H9 (cell line): ENCODE results near the gene TM9SF3. TPM values are rescaled to one million over a fixed set of nuclear protein-coding genes. Genes with fewer than 3 reads are reported as not detected.

Experiments
- DNase-seq: peaks from one replicate; pipeline ENCODE4 v3.0.0-alpha.2; 2017
- H2AFZ ChIP-seq: one replicate; pipeline ENCODE4 v1.6.1; 2013; ENCODE audit warnings: mild to moderate bottlenecking, low read length, control low read depth, moderate library complexity
- H2AK5ac ChIP-seq: 2 replicates; pipeline ENCODE4 v1.6.1; 2013; ENCODE audit warnings: low read length, control low read depth, mixed read lengths; ENCODE audit not compliant: insufficient read length
- H2BK120ac ChIP-seq: one replicate; pipeline ENCODE4 v1.6.1; 2013; ENCODE audit warnings: low read depth, mild to moderate bottlenecking, low read length, control low read depth, inconsistent platforms; ENCODE audit not compliant: poor library complexity, severe bottlenecking
- H2BK12ac ChIP-seq: 2 replicates; pipeline ENCODE4 v1.6.1; 2013; ENCODE audit warnings: low read length, control low read depth, mixed read lengths, low read depth; ENCODE audit not compliant: insufficient read length
- H2BK15ac ChIP-seq: 2 replicates; pipeline ENCODE4 v1.6.1; 2013; ENCODE audit warnings: low read depth, low read length, control low read depth
- H2BK20ac ChIP-seq: one replicate; pipeline ENCODE4 v1.6.1; 2013; ENCODE audit warnings: low read depth, mild to moderate bottlenecking, low read length, control low read depth, inconsistent platforms; ENCODE audit not compliant: poor library complexity, severe bottlenecking
- H2BK5ac ChIP-seq: 2 replicates; pipeline ENCODE4 v1.6.1; 2013; ENCODE audit warnings: low read length, control low read depth, mixed read lengths; ENCODE audit not compliant: insufficient read length
- H3K14ac ChIP-seq: 2 replicates; pipeline ENCODE4 v1.6.1; 2013; ENCODE audit warnings: low read length, control low read depth; ENCODE audit not compliant: insufficient read depth
- H3K18ac ChIP-seq: 2 replicates; pipeline ENCODE4 v1.6.1; 2013; ENCODE audit warnings: low read depth, mild to moderate bottlenecking, mixed read lengths, low read length, control low read depth; ENCODE audit not compliant: insufficient read length
- H3K23ac ChIP-seq: 2 replicates; pipeline ENCODE4 v1.6.1; 2013; ENCODE audit warnings: low read length, control low read depth, mixed read lengths, low read depth; ENCODE audit not compliant: insufficient read length
- H3K23me2 ChIP-seq: 2 replicates; pipeline ENCODE4 v1.6.1; 2013; ENCODE audit warnings: low read depth, mild to moderate bottlenecking, mixed read lengths, low read length, control low read depth; ENCODE audit not compliant: insufficient read length, poor library complexity, severe bottlenecking
- H3K27ac ChIP-seq: 2 replicates; pipeline ENCODE4 v1.5.1; 2013; ENCODE audit warnings: low read length, control low read depth, mixed read lengths, low read depth; ENCODE audit not compliant: insufficient read length
- H3K27me3 ChIP-seq: 2 replicates; pipeline ENCODE4 v1.6.1; 2013; ENCODE audit warnings: low read length, control low read depth, inconsistent platforms; ENCODE audit not compliant: insufficient read depth
- H3K4ac ChIP-seq: 2 replicates; pipeline ENCODE4 v1.6.1; 2013; ENCODE audit warnings: low read depth, mild to moderate bottlenecking, control low read depth, inconsistent platforms, low read length, moderate library complexity
- H3K4me1 ChIP-seq: 2 replicates; pipeline ENCODE4 v1.6.1; 2013; ENCODE audit warnings: low read length, control low read depth, inconsistent platforms; ENCODE audit not compliant: insufficient read depth
- H3K4me2 ChIP-seq: 2 replicates; pipeline ENCODE4 v1.6.1; 2013; ENCODE audit warnings: low read length, control low read depth, mixed read lengths; ENCODE audit not compliant: insufficient read length, insufficient read depth
- H3K56ac ChIP-seq: 2 replicates; pipeline ENCODE4 v1.6.1; 2013; ENCODE audit warnings: low read depth, mild to moderate bottlenecking, mixed read lengths, low read length, control low read depth; ENCODE audit not compliant: insufficient read length
- H3K79me1 ChIP-seq: 2 replicates; pipeline ENCODE4 v1.6.1; 2013; ENCODE audit warnings: low read depth, mild to moderate bottlenecking, moderate library complexity, low read length, control low read depth, inconsistent platforms; ENCODE audit not compliant: insufficient read depth, poor library complexity, severe bottlenecking
- H3K79me2 ChIP-seq: 2 replicates; pipeline ENCODE4 v1.6.1; 2013; ENCODE audit warnings: low read length, control low read depth, inconsistent platforms; ENCODE audit not compliant: insufficient read depth
- H3K9ac ChIP-seq: 2 replicates; pipeline ENCODE4 v1.6.1; 2013; ENCODE audit warnings: low read length, control low read depth, mixed read lengths; ENCODE audit not compliant: insufficient read length; ENCODE audit errors: extremely low read depth
- H3K9me3 ChIP-seq: one replicate; pipeline ENCODE4 v1.6.1; 2013; ENCODE audit warnings: low read depth, low read length, inconsistent platforms; ENCODE audit not compliant: control insufficient read depth
- H3T11ph ChIP-seq: one replicate; pipeline ENCODE4 v1.6.1; 2013; ENCODE audit warnings: mild to moderate bottlenecking, low read length, control low read depth, inconsistent platforms
- H4K20me1 ChIP-seq: one replicate; pipeline ENCODE4 v1.6.1; 2013; ENCODE audit not compliant: control insufficient read depth, insufficient read length, insufficient read depth
- H4K5ac ChIP-seq: 2 replicates; pipeline ENCODE4 v1.6.1; 2013; ENCODE audit warnings: low read depth, mild to moderate bottlenecking, mixed read lengths, low read length, control low read depth; ENCODE audit not compliant: insufficient read length
- H4K8ac ChIP-seq: replicated peaks from 2 replicates; pipeline ENCODE4 v1.6.1; 2013; ENCODE audit warnings: low read length, control low read depth, mixed read lengths, low read depth; ENCODE audit not compliant: insufficient read length
- H4K91ac ChIP-seq: 2 replicates; pipeline ENCODE4 v1.6.1; 2013; ENCODE audit warnings: low read depth, mild to moderate bottlenecking, moderate library complexity, mixed read lengths, low read length, control low read depth; ENCODE audit not compliant: insufficient read length
- H3K27ac Mint-ChIP-seq, 3 experiments: 2 replicates in 2 of 3; 3 replicates in 1 of 3; pipeline ENCODE4 v1.8.0; 2020 to 2021; ENCODE audit warnings: mixed read lengths in 3 of 3, mild to moderate bottlenecking in 1 of 3, moderate library complexity in 1 of 3
- H3K27me3 Mint-ChIP-seq: 2 replicates; pipeline ENCODE4 v1.8.0; 2021; ENCODE audit warnings: low read depth, mild to moderate bottlenecking, moderate library complexity, mixed read lengths
- H3K36me3 Mint-ChIP-seq, 3 experiments: 2 replicates in 2 of 3; 3 replicates in 1 of 3; pipeline ENCODE4 v1.8.0; 2020 to 2021; ENCODE audit warnings: low read depth in 3 of 3, mixed read lengths in 3 of 3; ENCODE audit not compliant: insufficient read depth in 1 of 3
- H3K4me1 Mint-ChIP-seq, 2 experiments: 2 replicates each; pipeline ENCODE4 v1.8.0; 2020; ENCODE audit warnings: mixed read lengths in 2 of 2
- H3K4me3 Mint-ChIP-seq, 2 experiments: 2 replicates in 1 of 2; 3 replicates in 1 of 2; pipeline ENCODE4 v1.8.0; 2020 to 2021; ENCODE audit warnings: mild to moderate bottlenecking in 2 of 2, mixed read lengths in 2 of 2, moderate library complexity in 1 of 2
- H3K9me3 Mint-ChIP-seq, 2 experiments: 2 replicates in 1 of 2; 3 replicates in 1 of 2; pipeline ENCODE4 v1.8.0; 2020; ENCODE audit warnings: mild to moderate bottlenecking in 2 of 2, mixed read lengths in 2 of 2, moderate library complexity in 1 of 2
- CTCF ChIP-seq: fragments of 200-600 bp; sonication (generic); conservative IDR thresholded peaks from 3 replicates; pipeline ENCODE4 v1.8.0; 2021; ENCODE audit warnings: antibody characterized with exemption, mild to moderate bottlenecking
- WGBS: extraction: QIAGEN DNeasy Blood & Tissue Kit; methylation state at CpG from one replicate; pipeline ENCODE4 v1.1.7; 2013; ENCODE audit warnings: missing lambda C conversion rate, low lambda C conversion rate, mixed read lengths; ENCODE audit not compliant: insufficient read length; ENCODE audit errors: extremely low coverage; 5-methylcytosine and 5-hydroxymethylcytosine counted together
- total RNA-seq: library from RNA; stranded (reverse); gene quantifications from 2 replicates; pipeline ENCODE4 v1.2.1, GENCODE V29; 2021

Gene TM9SF3
- total RNA-seq, 1 experiment from 2014 or later: 120 TPM

- H4K5ac ChIP-seq: no peak overlapping the region
- no peak overlapping the region for H4K91ac ChIP-seq
- no CpG with 5 or more reads among the region's 3 CpGs for WGBS
- no peak overlapping the region for H2AK5ac ChIP-seq
- H3K79me1 ChIP-seq: no peaks in the 10 kb centered on the region
- no peaks in the 10 kb centered on the region for H3K23me2 ChIP-seq
- H2BK15ac ChIP-seq: no peak overlapping the region
- no peaks in the 10 kb centered on the region for H3K27me3 ChIP-seq
- H2AFZ ChIP-seq: no peak overlapping the region
- H3K4me2 ChIP-seq: no peak overlapping the region
- H3K4ac ChIP-seq: no peak overlapping the region
- peaks cover 6 to 17% of the 10 kb centered on the region in 2 experiments for H3K4me1 Mint-ChIP-seq
- no peak for DNase-seq
- no peak overlapping the region for H3K4me3 Mint-ChIP-seq
- H3K9ac ChIP-seq: no peak overlapping the region
- H2BK20ac ChIP-seq: no peak overlapping the region
- TF ChIP-seq CTCF: no peak
- H2BK120ac ChIP-seq: no peak overlapping the region
- H3K4me1 ChIP-seq: no peaks in the 10 kb centered on the region
- no peaks in the 10 kb centered on the region for H3K9me3 ChIP-seq
- no peak overlapping the region for H3K23ac ChIP-seq
- no peak overlapping the region for H3K14ac ChIP-seq
- no peaks in the 10 kb centered on the region for H3K79me2 ChIP-seq
- no peaks in the 10 kb centered on the region for H3K9me3 Mint-ChIP-seq
- H2BK12ac ChIP-seq: no peak overlapping the region
- peaks cover 13% of the 10 kb centered on the region for H3K27me3 Mint-ChIP-seq
- H3K36me3 Mint-ChIP-seq: no peaks in the 10 kb centered on the region
- H2BK5ac ChIP-seq: no peak overlapping the region
- no peak overlapping the region for H3K27ac ChIP-seq
- H3K56ac ChIP-seq: no peak overlapping the region
- no peak overlapping the region for H3T11ph ChIP-seq
- no peak overlapping the region for H4K8ac ChIP-seq
- no peak overlapping the region for H3K18ac ChIP-seq
- H4K20me1 ChIP-seq: no peaks in the 10 kb centered on the region
- H3K27ac Mint-ChIP-seq: no peak overlapping the region
These were observed 86.8 kb downstream of the TM9SF3 start for GRCh38 chr10:96500050-96500449.
